Measurements from ENCODE around the gene NMUR2.

DNA sequence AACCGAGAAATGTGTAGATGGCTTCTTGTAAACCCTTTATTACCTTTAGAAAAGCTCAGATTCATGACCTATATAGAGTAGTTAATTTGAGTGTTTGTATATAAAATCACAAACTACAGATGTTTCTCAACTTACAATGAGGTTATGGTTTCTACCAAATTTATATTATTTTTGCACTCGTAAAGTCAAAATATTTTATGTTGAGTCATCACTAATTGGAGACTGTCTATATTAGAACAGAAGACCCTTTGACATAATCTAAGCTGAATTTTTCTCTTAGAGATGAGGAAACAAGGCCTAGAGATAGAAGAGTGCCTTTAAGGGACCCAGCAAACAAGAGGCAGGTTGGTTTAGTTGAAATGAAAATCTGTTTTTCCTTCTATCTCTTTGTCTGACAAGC, 20.0 kb upstream of the NMUR2 start:
- TF ChIP-seq EZH2 (IDR thresholded peaks at IDR 0.05; ENCODE audit: borderline replicate concordance, low read depth, low read length, severe bottlenecking) (no peak), CTCF (IDR thresholded peaks at IDR 0.05; ENCODE audit: extremely low read depth in 1 of 2, insufficient read depth in 1 of 2, low read depth in 1 of 2, low read length in 2 of 2) (no peak), MYC (IDR thresholded peaks at IDR 0.05; ENCODE audit: low read depth, low read length) (no peak), POLR2AphosphoS5 (IDR thresholded peaks at IDR 0.05; ENCODE audit: insufficient read depth, low read depth, low read length) (no peak), MAX (IDR thresholded peaks at IDR 0.05; ENCODE audit: insufficient read depth, insufficient read length) (no peak), JUN (IDR thresholded peaks at IDR 0.05; ENCODE audit: borderline replicate concordance, insufficient read depth, insufficient read length, low read depth) (no peak), POLR2A (IDR thresholded peaks at IDR 0.05; ENCODE audit: low read depth, low read length) (no peak)

Data from endothelial cell of umbilical vein (primary cell).